IMR-90 (cell line): ENCODE measurements around the gene AAGAB. TPM values are rescaled to one million over a fixed set of nuclear protein-coding genes. Genes with fewer than 3 reads are reported as not detected.

Experiments
- ATAC-seq: fragments of 200-7000 bp; cut with Tn5 transposase; 2 replicates; pipeline ENCODE4 v1.9.1; 2020; ENCODE audit warnings: low read depth, mild to moderate bottlenecking, moderate library complexity
- BruUV-seq: library from RNA; stranded (reverse); fragments of 400-500 nt; replicated peaks from 2 replicates; lab custom pipeline; 2021; lab: Mats Ljungman, UMichigan
- CTCF ChIA-PET: fragments of 300-600 bp; formaldehyde crosslinking; extraction: SDS; loops from one replicate; lab custom pipeline; 2021; ENCODE audit warnings: antibody characterized with exemption; lab: Yijun Ruan, JAX
- POLR2A ChIA-PET: fragments of 300-600 bp; sonication (Branson Sonifier 250); formaldehyde crosslinking; loops from one replicate; lab custom pipeline; 2022; ENCODE audit warnings: antibody characterized with exemption; ENCODE audit not compliant: unreplicated experiment; lab: Charles Lee
- DNase-seq: peaks from one replicate; pipeline ENCODE4 v3.0.0; 2013
- H2AFZ ChIP-seq: replicated peaks from 2 replicates; pipeline ENCODE3; 2013; ENCODE audit warnings: low read length, mild to moderate bottlenecking; ENCODE audit not compliant: poor library complexity
- H2AK5ac ChIP-seq: 2 replicates; pipeline ENCODE4 v1.6.1; 2013; ENCODE audit warnings: low read depth, low read length, inconsistent platforms
- H2AK9ac ChIP-seq: replicated peaks from 2 replicates; pipeline ENCODE3; 2013; ENCODE audit warnings: mild to moderate bottlenecking, low read depth, low read length, moderate library complexity; ENCODE audit not compliant: poor library complexity
- H2BK120ac ChIP-seq: 2 replicates; pipeline ENCODE4 v1.6.1; 2013; ENCODE audit warnings: low read depth, low read length, inconsistent platforms
- H2BK15ac ChIP-seq: 3 replicates; pipeline ENCODE4 v1.6.1; 2013; ENCODE audit warnings: low read depth, low read length, inconsistent platforms
- H2BK20ac ChIP-seq: 2 replicates; pipeline ENCODE4 v1.6.1; 2013; ENCODE audit warnings: low read depth, mild to moderate bottlenecking, inconsistent platforms, low read length, moderate library complexity
- H2BK5ac ChIP-seq: 2 replicates; pipeline ENCODE4 v1.6.1; 2013; ENCODE audit warnings: mild to moderate bottlenecking, low read depth, low read length, inconsistent platforms; ENCODE audit not compliant: poor library complexity, severe bottlenecking
- H3K14ac ChIP-seq: replicated peaks from 2 replicates; pipeline ENCODE4 v1.6.1; 2013; ENCODE audit warnings: low read depth, low read length, inconsistent platforms
- H3K18ac ChIP-seq: 2 replicates; pipeline ENCODE4 v1.6.1; 2013; ENCODE audit warnings: low read depth, low read length, control low read depth
- H3K23ac ChIP-seq: 2 replicates; pipeline ENCODE4 v1.6.1; 2013; ENCODE audit warnings: low read depth, low read length, inconsistent platforms
- H3K27ac ChIP-seq: 2 replicates; pipeline ENCODE4 v1.5.1; 2013; ENCODE audit warnings: mild to moderate bottlenecking, control low read depth, low read length; ENCODE audit not compliant: insufficient read depth
- H3K27me3 ChIP-seq: 2 replicates; pipeline ENCODE4 v1.6.1; 2013; ENCODE audit warnings: low read length; ENCODE audit not compliant: control insufficient read depth, insufficient read depth
- H3K36me3 ChIP-seq: 2 replicates; pipeline ENCODE4 v1.6.1; 2013; ENCODE audit warnings: low read length, mixed read lengths; ENCODE audit not compliant: control insufficient read depth, insufficient read depth
- H3K4ac ChIP-seq: 2 replicates; pipeline ENCODE4 v1.6.1; 2013; ENCODE audit warnings: low read depth, low read length, inconsistent platforms
- H3K4me1 ChIP-seq: 2 replicates; pipeline ENCODE4 v1.6.1; 2013; ENCODE audit warnings: low read length, mixed read lengths; ENCODE audit not compliant: control insufficient read depth, insufficient read depth
- H3K4me2 ChIP-seq: 2 replicates; pipeline ENCODE4 v1.6.1; 2013; ENCODE audit warnings: low read depth, mild to moderate bottlenecking, control low read depth, low read length, moderate library complexity
- H3K4me3 ChIP-seq: 2 replicates; pipeline ENCODE4 v1.5.1; 2013; ENCODE audit warnings: low read depth, mild to moderate bottlenecking, control low read depth, low read length, moderate library complexity; ENCODE audit not compliant: insufficient read depth
- H3K56ac ChIP-seq: 2 replicates; pipeline ENCODE4 v1.6.1; 2013; ENCODE audit warnings: low read length, inconsistent platforms; ENCODE audit not compliant: insufficient read depth; ENCODE audit errors: extremely low read depth
- H3K79me1 ChIP-seq, 2 experiments: 2 replicates each; pipeline ENCODE4 v1.6.1; 2013; ENCODE audit warnings: low read length in 2 of 2, inconsistent platforms in 1 of 2, low read depth in 1 of 2
- H3K9ac ChIP-seq: 2 replicates; pipeline ENCODE4 v1.6.1; 2013; ENCODE audit warnings: low read depth, low read length, control low read depth
- H3K9me1 ChIP-seq: 2 replicates; pipeline ENCODE4 v1.6.1; 2013; ENCODE audit warnings: low read length, inconsistent platforms; ENCODE audit not compliant: insufficient read depth
- H3K9me3 ChIP-seq: 2 replicates; pipeline ENCODE4 v1.6.1; 2013; ENCODE audit warnings: low read length; ENCODE audit not compliant: control insufficient read depth, insufficient read depth
- H4K20me1 ChIP-seq: 2 replicates; pipeline ENCODE4 v1.6.1; 2013; ENCODE audit warnings: low read length, inconsistent platforms; ENCODE audit not compliant: insufficient read depth
- H4K5ac ChIP-seq: 2 replicates; pipeline ENCODE4 v1.6.1; 2013; ENCODE audit warnings: mild to moderate bottlenecking, low read depth, low read length, control low read depth
- H4K8ac ChIP-seq, 2 experiments: 2 replicates each; pipeline ENCODE4 v1.6.1; 2013; ENCODE audit warnings: low read depth in 2 of 2, low read length in 2 of 2, control low read depth in 1 of 2, inconsistent platforms in 1 of 2
- H4K91ac ChIP-seq: 2 replicates; pipeline ENCODE4 v1.6.1; 2013; ENCODE audit warnings: low read depth, low read length, inconsistent platforms; ENCODE audit not compliant: insufficient read depth
- BHLHE40 ChIP-seq: fragments of 150-350 bp; IDR thresholded peaks from 2 replicates; pipeline ENCODE4 v1.6.1; 2016; ENCODE audit warnings: mild to moderate bottlenecking, low read depth, low read length
- CEBPB ChIP-seq: IDR thresholded peaks from 2 replicates; pipeline ENCODE4 v1.6.1; 2012; ENCODE audit warnings: low read depth, low read length, improper control_type of control experiment
- CHD1 ChIP-seq: IDR thresholded peaks from 2 replicates; pipeline ENCODE4 v1.6.1; 2012; ENCODE audit warnings: low read depth, low read length, improper control_type of control experiment
- FOS ChIP-seq: fragments of 150-350 bp; IDR thresholded peaks from 2 replicates; pipeline ENCODE4 v1.6.1; 2016; ENCODE audit warnings: low read depth, low read length
- MAFK ChIP-seq: IDR thresholded peaks from 2 replicates; pipeline ENCODE4 v1.6.1; 2012; ENCODE audit warnings: low read depth, low read length, improper control_type of control experiment
- MAZ ChIP-seq: IDR thresholded peaks from 2 replicates; pipeline ENCODE4 v1.6.1; 2012; ENCODE audit warnings: low read depth, mild to moderate bottlenecking, low read length, improper control_type of control experiment, moderate library complexity, borderline replicate concordance
- MXI1 ChIP-seq: IDR thresholded peaks from 2 replicates; pipeline ENCODE4 v1.6.1; 2012; ENCODE audit warnings: low read depth, mild to moderate bottlenecking, low read length, moderate library complexity, borderline replicate concordance
- NFE2L2 ChIP-seq: fragments of 150-350 bp; IDR thresholded peaks from 2 replicates; pipeline ENCODE4 v1.6.1; 2016; ENCODE audit warnings: low read depth, mild to moderate bottlenecking, low read length
- POLR2A ChIP-seq: IDR thresholded peaks from 2 replicates; pipeline ENCODE4 v1.6.1; 2012; ENCODE audit warnings: mild to moderate bottlenecking, low read depth, low read length
- RAD21 ChIP-seq: IDR thresholded peaks from 2 replicates; pipeline ENCODE4 v1.6.1; 2012; ENCODE audit warnings: low read length, improper control_type of control experiment
- RCOR1 ChIP-seq: IDR thresholded peaks from 2 replicates; pipeline ENCODE4 v1.6.1; 2012; ENCODE audit warnings: mild to moderate bottlenecking, low read length, improper control_type of control experiment; ENCODE audit not compliant: insufficient replicate concordance
- RFX5 ChIP-seq: IDR thresholded peaks from 2 replicates; pipeline ENCODE4 v1.8.0; 2012; ENCODE audit warnings: low read depth, mild to moderate bottlenecking, low read length, moderate library complexity
- SMC3 ChIP-seq: fragments of 150-350 bp; IDR thresholded peaks from 2 replicates; pipeline ENCODE4 v1.6.1; 2016; ENCODE audit warnings: low read depth, mild to moderate bottlenecking, antibody characterized with exemption, low read length, moderate library complexity
- WGBS, 2 experiments: methylation state at CpG; one replicate each; pipeline versions ENCODE4 v1.1.5 to v1.1.7; 2013; ENCODE audit warnings: missing lambda C conversion rate in 2 of 2; ENCODE audit not compliant: insufficient read length in 1 of 2; ENCODE audit errors: extremely low coverage in 2 of 2; 5-methylcytosine and 5-hydroxymethylcytosine counted together
- dilution Hi-C: fragments of 300-500 bp; cut with HindIII; formaldehyde crosslinking; loops from one replicate; pipeline ENCODE4 v1.14.3; 2018; ENCODE audit warnings: low sequenced_read_pairs; ENCODE audit not compliant: unreplicated experiment
- in situ Hi-C: fragments of 300-500 bp; cut with MboI; formaldehyde crosslinking; loops from 3 replicates; pipeline ENCODE4 v1.14.3; 2019; ENCODE audit warnings: low sequenced_read_pairs, inconsistent platforms, mixed read lengths
- intact Hi-C: fragments of 100-400 bp; cut with micrococcal nuclease; formaldehyde crosslinking; loops from 2 replicates; pipeline ENCODE4 v1.10.0; 2022
- polyA plus RNA-seq, 3 experiments: library from polyadenylated mRNA; depleted of rRNA; stranded (reverse); fragments of >200 nt; gene quantifications; 2 replicates each; pipeline ENCODE4 v1.2.3, GENCODE V29; 2012; ENCODE audit warnings: low replicate concordance in 1 of 3
- total RNA-seq: library from RNA; depleted of rRNA; stranded (reverse); fragments of >200 nt; gene quantifications from 2 replicates; pipeline ENCODE4 v1.2.3, GENCODE V29; 2012
- TF ChIP-seq, protein P1 (sequence below): conservative IDR thresholded peaks from 2 replicates; pipeline ENCODE4 v1.5.1; 2012; ENCODE audit warnings: mild to moderate bottlenecking, low read depth, low read length, improper control_type of control experiment
- TF ChIP-seq, protein P2 (sequence below): fragments of 150-350 bp; IDR thresholded peaks from 2 replicates; pipeline ENCODE4 v1.6.1; 2016; ENCODE audit warnings: low read depth, mild to moderate bottlenecking, low read length, moderate library complexity, borderline replicate concordance
- TF ChIP-seq, protein P3 (sequence below): fragments of 150-350 bp; IDR thresholded peaks from 2 replicates; pipeline ENCODE4 v1.6.1; 2017; ENCODE audit warnings: mild to moderate bottlenecking, antibody characterized with exemption, low read length, low read depth

AAGAB gene
- total and polyA plus RNA-seq, 2 of the 4 experiments (the other 2 are of a cell fraction) = 26.1 to 69.7 TPM

DNA sequence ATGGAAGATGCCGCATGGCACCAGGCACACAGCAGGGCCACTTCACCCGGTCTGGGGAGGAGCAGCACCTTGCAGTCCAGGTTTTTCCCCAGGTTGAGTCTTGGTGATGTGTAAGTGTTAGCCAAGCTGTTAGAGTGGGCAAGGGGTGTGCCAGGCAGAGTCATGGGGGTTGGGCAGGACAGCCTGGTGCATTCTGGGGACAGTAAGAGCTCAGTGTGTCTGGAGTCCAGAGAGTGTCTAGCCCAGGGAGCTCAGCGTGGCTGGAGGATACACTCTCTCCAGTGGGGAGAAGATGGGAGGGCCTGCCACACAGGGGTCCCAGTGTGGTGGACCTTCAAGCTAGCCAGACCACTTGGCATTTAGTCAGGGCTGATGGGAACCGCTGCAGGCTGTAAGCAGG is 87.4 kb downstream of the AAGAB start:
- peak overlapping the region; percentile 75 for H2BK5ac ChIP-seq
- in situ Hi-C loops (no loop called here), intact Hi-C loops (no loop called here), dilution Hi-C loops (no loop called here)
- peak overlapping the region; percentile 20 for H3K9ac ChIP-seq
- H2AFZ ChIP-seq = no peak overlapping the region
- no peak overlapping the region for H3K4me3 ChIP-seq
- H4K5ac ChIP-seq = peak overlapping the region; percentile 25
- peak overlapping the region; percentile 36 for H3K18ac ChIP-seq
- H3K36me3 ChIP-seq = peaks cover 72% of the 10 kb centered on the region
- CTCF ChIA-PET = no interaction called here
- no peak overlapping the region for H3K4me2 ChIP-seq
- H3K9me3 ChIP-seq = no peaks in the 10 kb centered on the region
- H2AK9ac ChIP-seq = peak overlapping the region; percentile 76
- peaks cover 50 to 97% of the 10 kb centered on the region in 2 experiments for H3K79me1 ChIP-seq
- H3K4ac ChIP-seq = peak overlapping the region; percentile 86
- H2BK120ac ChIP-seq = peak overlapping the region; percentile 92
- WGBS, 2 experiments = 100% methylated on average over 1 of the region's 4 CpGs; no CpG with 5 or more reads in 1 of the 2 experiments
- DNase-seq (no peak), ATAC-seq (no peak)
- H2BK20ac ChIP-seq = peak overlapping the region; percentile 85
- TF ChIP-seq MAFK = no peak
- no peak for TF ChIP-seq SMC3
- no peak for TF ChIP-seq NFE2L2
- TF ChIP-seq POLR2A = no peak
- no peak for TF ChIP-seq RAD21
- TF ChIP-seq, protein P1, sequence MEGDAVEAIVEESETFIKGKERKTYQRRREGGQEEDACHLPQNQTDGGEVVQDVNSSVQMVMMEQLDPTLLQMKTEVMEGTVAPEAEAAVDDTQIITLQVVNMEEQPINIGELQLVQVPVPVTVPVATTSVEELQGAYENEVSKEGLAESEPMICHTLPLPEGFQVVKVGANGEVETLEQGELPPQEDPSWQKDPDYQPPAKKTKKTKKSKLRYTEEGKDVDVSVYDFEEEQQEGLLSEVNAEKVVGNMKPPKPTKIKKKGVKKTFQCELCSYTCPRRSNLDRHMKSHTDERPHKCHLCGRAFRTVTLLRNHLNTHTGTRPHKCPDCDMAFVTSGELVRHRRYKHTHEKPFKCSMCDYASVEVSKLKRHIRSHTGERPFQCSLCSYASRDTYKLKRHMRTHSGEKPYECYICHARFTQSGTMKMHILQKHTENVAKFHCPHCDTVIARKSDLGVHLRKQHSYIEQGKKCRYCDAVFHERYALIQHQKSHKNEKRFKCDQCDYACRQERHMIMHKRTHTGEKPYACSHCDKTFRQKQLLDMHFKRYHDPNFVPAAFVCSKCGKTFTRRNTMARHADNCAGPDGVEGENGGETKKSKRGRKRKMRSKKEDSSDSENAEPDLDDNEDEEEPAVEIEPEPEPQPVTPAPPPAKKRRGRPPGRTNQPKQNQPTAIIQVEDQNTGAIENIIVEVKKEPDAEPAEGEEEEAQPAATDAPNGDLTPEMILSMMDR = no peak
- TF ChIP-seq, protein P2, sequence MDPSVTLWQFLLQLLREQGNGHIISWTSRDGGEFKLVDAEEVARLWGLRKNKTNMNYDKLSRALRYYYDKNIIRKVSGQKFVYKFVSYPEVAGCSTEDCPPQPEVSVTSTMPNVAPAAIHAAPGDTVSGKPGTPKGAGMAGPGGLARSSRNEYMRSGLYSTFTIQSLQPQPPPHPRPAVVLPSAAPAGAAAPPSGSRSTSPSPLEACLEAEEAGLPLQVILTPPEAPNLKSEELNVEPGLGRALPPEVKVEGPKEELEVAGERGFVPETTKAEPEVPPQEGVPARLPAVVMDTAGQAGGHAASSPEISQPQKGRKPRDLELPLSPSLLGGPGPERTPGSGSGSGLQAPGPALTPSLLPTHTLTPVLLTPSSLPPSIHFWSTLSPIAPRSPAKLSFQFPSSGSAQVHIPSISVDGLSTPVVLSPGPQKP = no peak
- TF ChIP-seq CEBPB = no peak
- TF ChIP-seq RFX5 = no peak
- TF ChIP-seq FOS = no peak
- no peak for TF ChIP-seq MAZ
- no peak for TF ChIP-seq BHLHE40
- TF ChIP-seq, protein P3, sequence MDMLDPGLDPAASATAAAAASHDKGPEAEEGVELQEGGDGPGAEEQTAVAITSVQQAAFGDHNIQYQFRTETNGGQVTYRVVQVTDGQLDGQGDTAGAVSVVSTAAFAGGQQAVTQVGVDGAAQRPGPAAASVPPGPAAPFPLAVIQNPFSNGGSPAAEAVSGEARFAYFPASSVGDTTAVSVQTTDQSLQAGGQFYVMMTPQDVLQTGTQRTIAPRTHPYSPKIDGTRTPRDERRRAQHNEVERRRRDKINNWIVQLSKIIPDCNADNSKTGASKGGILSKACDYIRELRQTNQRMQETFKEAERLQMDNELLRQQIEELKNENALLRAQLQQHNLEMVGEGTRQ = no peak
- no peak for TF ChIP-seq CHD1
- no peak for TF ChIP-seq RCOR1
- TF ChIP-seq MXI1 = no peak
- peak overlapping the region; percentile 82; the same call in 2 of the 3 replicates for H2BK15ac ChIP-seq
- POLR2A ChIA-PET = no interaction called here
- peaks cover 68% of the 10 kb centered on the region for H3K9me1 ChIP-seq
- H3K4me1 ChIP-seq = peaks cover 64% of the 10 kb centered on the region
- H4K8ac ChIP-seq = peak overlapping the region; percentile 40 to 92; a peak in 3 of 4 replicates
- 0 out of 2 replicates have a peak overlapping the region, but pooled peaks have one; percentile 46 for H3K56ac ChIP-seq
- peak overlapping the region; percentile 86 for H3K23ac ChIP-seq
- H3K27me3 ChIP-seq = no peaks in the 10 kb centered on the region
- peak overlapping the region; percentile 93 for H3K14ac ChIP-seq
- peak overlapping the region; percentile 91 for H4K91ac ChIP-seq
- peak overlapping the region; percentile 99 for H2AK5ac ChIP-seq
- no TSS peak for BruUV-seq
- peaks cover 30% of the 10 kb centered on the region for H4K20me1 ChIP-seq
- H3K27ac ChIP-seq = peak overlapping the region; percentile 89
